Breast epithelium (tissue), 3 donors: Measurements from ENCODE around the gene ATXN10.

Experiments used
- POLR2A ChIP-seq: fragments of 450-650 bp; IDR thresholded peaks from one replicate; pipeline ENCODE4 v1.6.1; 2016; ENCODE audit warnings: antibody characterized with exemption, mild to moderate bottlenecking, moderate library complexity
- POLR2AphosphoS5 ChIP-seq, 3 donors: sonication (generic); formaldehyde crosslinking; IDR thresholded peaks; one replicate each; pipeline ENCODE4 v1.6.1; 2017; ENCODE audit warnings: antibody characterized with exemption in 3 of 3
- TF ChIP-seq, protein P1 (sequence below), 3 donors: fragments of 450-650 bp; IDR thresholded peaks; one replicate each; pipeline ENCODE4 v1.5.1; 2016 to 2017; ENCODE audit warnings: antibody characterized with exemption in 3 of 3, mild to moderate bottlenecking in 3 of 3, moderate library complexity in 3 of 3

DNA sequence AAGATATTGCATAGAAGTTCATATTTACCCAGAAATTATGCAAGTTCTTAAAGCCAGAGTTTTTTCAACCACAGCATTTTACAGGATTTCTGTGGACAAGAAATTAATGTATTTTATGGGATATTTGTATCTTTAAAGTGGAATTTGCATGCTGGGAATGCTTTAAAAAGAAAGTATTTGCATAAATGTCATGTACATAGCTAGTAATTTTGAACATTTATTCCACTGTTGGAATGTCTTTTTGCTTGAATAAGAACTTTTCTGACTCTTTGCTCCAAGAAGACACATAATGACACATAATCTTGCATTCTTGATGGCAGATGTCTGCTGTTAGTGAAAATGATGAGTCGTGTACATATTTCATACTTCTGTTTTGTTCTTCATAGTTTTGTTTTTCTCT is 66.6 kb downstream of the ATXN10 start:
- TF ChIP-seq, protein P1, sequence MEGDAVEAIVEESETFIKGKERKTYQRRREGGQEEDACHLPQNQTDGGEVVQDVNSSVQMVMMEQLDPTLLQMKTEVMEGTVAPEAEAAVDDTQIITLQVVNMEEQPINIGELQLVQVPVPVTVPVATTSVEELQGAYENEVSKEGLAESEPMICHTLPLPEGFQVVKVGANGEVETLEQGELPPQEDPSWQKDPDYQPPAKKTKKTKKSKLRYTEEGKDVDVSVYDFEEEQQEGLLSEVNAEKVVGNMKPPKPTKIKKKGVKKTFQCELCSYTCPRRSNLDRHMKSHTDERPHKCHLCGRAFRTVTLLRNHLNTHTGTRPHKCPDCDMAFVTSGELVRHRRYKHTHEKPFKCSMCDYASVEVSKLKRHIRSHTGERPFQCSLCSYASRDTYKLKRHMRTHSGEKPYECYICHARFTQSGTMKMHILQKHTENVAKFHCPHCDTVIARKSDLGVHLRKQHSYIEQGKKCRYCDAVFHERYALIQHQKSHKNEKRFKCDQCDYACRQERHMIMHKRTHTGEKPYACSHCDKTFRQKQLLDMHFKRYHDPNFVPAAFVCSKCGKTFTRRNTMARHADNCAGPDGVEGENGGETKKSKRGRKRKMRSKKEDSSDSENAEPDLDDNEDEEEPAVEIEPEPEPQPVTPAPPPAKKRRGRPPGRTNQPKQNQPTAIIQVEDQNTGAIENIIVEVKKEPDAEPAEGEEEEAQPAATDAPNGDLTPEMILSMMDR (IDR thresholded peaks at IDR 0.05) = no peak
- no peak for TF ChIP-seq POLR2A
- no peak for TF ChIP-seq POLR2AphosphoS5 (IDR thresholded peaks at IDR 0.05)
